Inflammatory macrophage treated with lipopolysaccharide for 4 hours (primary cell): ENCODE data around the gene ELFN1.

Experiments used
- DNase-seq: peaks from one replicate; pipeline ENCODE4 v3.0.0-alpha.2; 2020

ELFN1 gene

DNA sequence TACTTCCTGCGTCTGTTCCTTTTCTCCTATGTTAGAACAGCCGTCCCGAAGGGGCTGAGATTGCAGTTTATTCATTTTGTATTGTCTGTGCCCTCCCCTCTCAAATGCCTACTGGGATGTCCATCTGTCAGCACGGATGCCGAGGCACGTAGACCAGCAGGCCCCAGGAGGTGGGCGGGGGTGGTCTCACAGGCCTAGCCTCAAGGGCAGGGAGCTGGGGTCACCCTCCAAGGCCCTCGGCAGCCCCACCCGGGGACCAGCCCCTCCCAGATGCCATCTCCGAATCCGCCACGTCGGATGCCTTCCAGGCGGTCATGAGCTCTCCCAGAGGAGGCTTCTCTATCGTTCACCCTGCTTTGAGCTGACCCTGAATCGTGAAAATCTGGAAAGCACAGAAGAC, 59.7 kb downstream of the ELFN1 start:
- no peak for DNase-seq

DNA sequence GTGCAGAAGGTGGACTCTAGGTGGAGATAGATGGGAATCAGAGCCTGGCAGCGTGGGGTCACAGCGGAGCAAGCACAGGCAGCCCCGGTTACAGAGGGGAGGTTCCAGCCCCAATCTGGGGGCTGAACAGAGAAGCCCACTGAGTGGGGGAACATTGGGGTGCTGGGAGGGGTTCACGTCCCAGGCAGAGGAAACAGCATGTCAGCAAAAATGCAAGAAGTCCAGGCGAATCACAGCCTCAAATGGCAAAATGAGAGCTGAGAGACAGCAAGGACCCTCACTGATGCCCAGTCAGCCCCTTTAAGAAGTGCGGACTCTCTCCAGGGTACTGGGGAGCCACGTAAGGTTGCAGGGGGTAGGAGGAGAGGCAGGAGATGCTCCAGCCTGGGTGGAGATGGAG, 62.0 kb downstream of the ELFN1 start:
- DNase-seq: no peak

DNA sequence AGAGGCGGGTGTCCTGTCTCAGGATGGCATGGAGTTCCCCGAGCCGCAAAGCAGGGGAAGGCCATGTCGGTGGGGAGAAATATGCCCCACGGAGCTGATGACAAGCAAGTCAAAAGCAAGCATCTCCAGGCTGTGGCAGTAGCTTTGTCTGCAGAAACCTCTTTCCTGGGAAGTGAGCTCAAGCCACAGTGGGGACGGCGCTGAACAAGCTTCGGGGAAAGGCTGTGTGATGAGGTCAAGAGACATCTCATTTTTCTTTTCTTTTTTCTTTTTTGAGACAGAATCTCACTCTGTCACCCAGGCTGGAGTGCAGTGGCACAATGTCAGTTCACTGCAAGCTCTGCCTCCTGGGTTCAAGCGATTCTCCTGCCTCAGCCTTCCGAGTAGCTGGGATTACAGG, 62.6 kb downstream of the ELFN1 start:
- no peak for DNase-seq

DNA sequence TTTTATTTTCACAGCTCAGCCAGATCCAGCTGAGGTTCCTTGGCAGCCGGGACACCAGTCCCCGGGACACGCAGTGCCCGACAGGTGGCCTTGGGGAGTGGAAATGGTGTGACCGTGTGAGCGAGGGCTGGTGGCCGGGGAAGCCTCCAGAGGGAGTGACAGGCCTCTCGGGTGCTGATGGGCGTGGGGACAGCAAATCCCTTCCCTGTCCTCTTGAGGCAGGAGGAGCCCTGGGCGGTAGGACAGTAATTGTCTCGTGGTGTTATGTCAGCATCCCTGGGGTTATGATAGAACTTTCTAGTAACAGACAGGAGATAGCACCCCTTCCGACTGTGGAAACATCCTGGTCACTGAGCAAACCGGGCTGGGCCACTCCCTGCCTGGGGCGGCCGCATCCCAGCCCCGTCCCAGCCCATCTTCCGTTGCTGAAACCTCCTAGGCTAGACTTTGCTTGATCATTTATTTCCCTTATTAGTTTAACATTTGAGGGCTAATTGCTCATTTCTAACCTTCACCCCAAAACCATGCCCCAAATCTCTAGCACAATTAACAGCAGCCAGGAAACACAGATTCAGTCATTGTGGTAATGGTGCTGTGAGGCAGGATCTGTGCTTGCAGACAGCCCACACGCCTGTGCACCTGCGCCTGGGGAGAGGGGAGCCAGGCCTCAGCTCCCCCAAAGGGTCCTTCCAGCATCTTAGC, 63.3 kb downstream of the ELFN1 start:
- no peak for DNase-seq

DNA sequence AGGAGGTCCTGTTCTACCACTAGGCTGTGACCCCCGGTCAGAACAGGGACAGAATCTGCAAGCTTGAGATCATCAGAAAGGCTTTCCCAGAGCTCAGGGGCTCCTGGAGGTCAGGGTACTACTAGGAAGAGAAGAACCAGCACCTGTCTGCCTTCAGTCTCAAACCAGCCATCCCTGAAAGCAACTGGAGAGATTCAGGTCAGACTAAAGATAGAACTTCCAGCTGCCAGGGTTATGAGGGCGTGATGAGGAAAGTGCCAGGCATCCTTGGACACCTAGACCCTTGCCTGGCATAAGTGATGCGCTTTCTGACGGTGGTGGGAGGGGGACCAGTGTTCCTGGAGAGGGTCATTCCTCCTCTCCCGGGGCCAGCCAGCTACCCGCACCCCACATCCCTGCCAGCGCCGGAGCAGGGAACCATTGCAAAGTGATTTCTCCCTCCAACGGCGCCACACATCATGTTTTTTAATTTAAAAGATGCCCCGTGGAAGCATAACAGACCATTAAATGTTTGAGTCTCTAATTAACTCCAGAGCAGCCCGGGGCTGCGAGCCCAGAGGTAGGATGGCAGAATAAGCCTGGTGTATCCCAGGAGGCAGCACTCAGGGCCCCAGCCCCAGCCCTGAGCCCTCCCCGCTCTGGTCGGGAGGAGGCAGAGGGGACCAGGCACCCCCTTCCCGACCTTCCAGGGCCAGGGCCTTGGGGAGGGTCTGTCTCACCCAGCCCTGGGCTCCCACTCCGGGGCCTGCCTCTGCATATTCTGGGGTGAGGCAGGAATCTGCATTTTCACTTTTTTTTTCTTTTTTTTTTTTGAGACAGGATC, 64.0 kb downstream of the ELFN1 start:
- DNase-seq: no peak

DNA sequence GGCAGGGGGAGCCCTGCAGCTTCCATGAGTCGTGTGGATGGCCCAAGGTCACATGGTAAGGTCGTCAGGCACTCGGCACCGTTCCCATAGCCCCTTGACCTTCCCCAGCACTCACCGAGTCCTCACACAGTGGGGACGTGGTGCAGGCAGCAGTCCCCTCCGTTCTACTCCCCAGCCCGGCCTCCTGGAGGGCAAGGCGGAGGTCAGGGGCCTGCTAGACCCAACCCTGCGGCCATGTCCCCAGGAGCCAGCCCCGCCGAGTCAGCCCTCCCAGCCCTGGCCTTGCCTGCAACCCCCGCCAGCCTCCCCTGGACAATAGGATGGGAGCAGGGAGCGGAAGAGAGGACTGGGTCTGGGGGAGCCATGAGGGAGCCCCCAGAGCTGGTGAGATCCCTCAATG, 65.2 kb downstream of the ELFN1 start:
- DNase-seq: no peak

DNA sequence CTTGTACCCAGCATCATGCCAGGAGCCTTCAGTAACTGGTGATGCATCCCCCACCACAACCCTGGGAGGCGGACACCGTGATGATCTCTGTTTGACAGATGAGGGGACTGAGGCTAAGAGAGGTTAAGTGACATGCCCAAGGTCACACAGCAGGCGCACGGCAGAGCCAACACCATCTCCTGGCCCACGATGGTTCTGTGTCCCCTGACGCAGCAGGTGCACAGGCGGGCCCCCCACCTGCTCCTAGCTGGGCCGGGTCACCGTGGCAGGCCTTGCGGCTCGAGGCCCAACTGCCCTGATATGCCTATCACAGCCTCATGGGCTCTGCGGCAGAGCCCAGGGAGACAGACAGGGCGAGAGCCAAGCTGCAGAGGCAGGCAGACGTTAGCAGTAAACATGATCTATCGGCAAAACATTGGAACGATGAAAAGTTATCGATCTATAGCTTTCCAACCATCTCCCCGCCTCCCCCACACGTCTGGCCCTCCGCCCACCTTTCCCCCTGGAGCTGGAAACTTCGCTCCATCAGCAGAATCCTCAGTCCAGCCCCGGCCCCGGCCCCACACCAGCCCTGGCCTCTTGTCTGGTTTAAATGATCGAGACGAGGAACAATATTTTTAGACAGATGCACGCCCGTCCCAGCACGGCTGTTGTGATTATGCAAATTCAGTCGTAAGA, 65.9 kb downstream of the ELFN1 start:
- no peak for DNase-seq

DNA sequence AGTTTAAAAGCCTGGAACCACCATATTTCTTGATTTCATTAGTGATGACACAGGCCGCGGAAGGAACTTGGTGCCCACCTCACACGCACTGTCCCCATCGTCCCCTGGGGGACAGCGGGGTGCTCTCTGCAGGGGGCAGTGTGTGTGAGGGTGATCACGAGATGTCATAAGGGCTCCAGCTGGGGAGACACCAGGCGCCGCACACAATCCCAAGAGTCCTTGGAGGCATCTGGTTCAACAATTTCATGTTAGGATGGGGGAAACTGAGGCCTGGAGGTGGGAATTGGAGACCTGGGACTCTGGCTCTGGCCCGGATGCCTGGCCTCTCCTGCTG, 66.4 kb downstream of the ELFN1 start:
- no peak for DNase-seq

DNA sequence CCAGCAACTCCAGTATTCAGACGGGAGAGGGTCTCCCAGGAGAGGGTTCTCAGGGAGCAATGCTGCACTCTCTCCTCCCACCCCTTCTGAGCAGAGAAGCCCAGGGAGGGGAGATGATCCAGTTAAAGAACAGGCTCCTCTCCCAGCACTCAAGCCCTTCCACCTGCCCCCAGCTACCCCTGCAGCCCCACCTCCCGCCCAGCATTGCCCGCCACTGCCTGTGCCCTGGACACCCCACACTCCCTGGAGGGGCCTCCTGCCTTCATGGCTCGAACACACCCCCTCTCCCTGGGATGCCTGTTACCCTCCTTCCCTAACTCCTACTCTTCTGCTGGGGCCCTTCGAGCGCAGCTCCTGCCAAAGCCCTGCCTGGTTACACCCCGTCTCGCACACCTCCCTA, 66.8 kb downstream of the ELFN1 start:
- DNase-seq: no peak

DNA sequence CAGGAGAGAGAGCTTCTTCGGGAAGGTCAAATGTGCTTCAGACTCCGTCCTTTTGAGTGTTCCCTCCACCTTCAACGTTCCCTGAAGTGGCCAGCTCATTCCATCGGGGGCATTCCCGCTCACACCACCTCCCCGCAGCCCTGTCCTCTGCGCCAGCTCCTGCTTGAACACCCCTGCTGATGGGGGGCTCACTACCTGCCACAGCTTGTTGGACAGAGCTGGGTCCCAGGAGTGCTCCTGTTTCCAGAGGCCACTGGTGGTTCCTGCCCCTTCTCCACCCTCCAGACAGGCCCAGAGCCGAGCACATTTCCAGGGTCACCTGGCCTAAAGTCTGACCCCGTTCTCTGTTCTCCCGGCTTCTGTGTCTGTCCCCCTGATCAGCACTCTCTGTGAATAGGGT, 67.4 kb downstream of the ELFN1 start:
- no peak for DNase-seq

DNA sequence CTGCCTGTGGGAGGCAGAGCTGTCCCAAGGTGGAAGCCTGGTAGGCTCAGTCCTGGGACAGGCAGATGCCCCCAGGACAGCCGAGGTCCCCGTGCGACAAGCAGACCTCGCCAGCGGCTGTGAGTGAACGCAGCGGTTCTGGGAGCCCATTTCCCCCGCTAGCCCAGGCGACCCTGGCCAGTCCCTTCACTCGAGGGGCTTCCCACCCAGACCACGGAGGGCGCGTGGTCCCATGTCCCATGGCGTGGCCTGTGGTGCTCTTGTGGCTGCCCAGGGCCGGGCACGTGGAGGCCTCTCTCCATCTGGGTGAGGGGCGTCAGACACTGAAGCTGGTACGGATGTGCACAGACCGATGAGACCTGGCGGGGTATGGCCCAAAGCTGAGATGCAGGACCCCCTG, 67.9 kb downstream of the ELFN1 start:
- DNase-seq: no peak

DNA sequence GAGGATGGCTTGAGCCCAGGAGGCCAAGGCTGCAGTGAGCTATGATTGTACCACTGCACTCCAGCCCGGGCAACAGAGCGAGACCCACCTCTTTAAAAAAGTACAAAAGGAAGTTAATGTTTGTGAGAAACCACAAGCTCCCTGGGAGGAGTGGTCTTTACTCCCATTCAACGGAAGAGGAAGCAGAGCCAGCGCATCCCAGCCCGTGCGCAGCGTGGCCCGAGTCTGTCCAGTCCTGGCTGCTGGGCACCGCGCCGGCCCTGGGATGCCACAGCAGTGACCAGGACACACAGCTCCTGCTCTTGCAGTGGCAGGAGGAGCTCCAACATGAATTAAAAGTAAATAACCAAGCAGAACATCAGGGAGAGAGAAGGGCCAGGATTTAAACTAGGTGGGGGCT, 68.4 kb downstream of the ELFN1 start:
- DNase-seq: no peak

DNA sequence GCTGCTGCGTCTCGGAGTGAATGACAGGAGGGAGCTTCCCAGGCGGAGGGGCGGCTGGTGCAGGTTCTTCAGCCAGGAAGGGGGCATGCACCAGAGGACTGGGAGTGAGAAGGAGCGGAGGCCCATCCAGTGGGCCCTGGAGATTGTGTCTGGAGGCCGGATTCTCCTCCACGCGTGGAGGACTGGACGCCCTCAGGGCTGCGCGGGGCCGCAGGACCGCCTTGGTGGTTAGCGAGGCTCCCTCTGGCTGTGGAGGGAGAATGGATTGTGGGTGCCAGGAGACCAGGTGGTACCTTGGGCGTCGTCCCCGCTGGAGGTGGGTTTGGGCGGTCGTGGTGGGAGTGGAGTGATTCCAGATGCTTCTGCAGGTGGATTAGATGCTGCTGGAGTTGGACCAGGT, 68.9 kb downstream of the ELFN1 start:
- no peak for DNase-seq

DNA sequence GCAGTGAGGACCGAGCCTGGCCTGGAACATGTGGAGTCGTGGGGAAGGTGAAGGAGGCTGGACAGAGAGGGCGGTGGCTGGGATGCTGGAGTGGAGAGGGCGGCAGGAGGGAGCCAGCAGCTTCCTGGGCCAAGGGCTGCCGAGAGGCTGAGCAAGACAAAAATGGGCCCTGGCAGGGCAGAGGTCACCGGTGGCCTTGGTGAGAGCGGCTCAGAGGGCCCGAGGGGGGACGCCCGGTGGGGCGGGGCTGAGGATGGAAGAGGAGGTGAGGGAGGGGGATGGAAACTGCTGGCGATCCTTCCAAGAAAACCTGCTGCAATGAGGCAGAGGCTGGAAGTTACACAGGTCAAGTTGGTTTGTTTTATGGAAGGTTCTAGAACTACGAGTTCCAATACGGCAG, 69.5 kb downstream of the ELFN1 start:
- DNase-seq: no peak

DNA sequence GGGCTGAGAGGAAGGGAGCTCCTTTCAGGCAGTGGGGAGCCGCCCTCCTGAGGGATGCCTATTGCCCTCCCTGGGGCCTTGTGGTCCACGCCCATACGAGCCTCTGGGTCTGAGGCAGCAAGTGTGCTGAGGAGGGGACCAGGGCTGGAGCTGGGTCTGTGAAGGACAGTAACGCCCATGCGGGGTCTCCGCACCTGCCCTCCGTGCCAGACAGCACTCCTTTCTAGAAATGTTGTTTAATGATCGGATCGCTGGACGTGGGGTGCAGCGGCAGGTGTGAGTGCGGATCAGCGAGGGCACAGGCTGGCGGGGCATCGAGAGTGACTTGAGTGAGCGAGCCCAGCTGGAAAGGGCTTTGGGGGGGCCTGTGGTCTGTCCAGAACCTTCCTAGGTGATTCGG, 70.1 kb downstream of the ELFN1 start:
- no peak for DNase-seq

DNA sequence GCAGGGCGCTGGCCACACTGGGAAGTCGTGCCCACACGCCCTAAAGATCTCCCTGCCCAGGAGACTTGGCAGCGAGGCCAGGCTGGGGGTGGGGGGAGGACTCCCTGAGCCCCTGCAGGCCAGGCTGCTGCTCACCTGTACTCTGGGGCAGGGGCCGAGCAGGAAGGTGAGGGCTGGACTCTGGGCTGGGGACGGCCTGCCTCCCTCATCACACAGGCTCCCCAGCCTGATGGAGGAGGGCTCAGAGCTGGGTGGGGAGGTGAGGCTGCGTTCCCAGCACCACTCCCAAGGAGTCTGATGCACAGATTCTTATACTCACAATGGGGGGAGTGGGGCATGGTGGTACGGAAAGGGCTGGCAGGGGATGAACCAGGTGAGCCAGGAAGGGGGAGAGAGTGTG, 71.2 kb downstream of the ELFN1 start:
- DNase-seq: no peak

DNA sequence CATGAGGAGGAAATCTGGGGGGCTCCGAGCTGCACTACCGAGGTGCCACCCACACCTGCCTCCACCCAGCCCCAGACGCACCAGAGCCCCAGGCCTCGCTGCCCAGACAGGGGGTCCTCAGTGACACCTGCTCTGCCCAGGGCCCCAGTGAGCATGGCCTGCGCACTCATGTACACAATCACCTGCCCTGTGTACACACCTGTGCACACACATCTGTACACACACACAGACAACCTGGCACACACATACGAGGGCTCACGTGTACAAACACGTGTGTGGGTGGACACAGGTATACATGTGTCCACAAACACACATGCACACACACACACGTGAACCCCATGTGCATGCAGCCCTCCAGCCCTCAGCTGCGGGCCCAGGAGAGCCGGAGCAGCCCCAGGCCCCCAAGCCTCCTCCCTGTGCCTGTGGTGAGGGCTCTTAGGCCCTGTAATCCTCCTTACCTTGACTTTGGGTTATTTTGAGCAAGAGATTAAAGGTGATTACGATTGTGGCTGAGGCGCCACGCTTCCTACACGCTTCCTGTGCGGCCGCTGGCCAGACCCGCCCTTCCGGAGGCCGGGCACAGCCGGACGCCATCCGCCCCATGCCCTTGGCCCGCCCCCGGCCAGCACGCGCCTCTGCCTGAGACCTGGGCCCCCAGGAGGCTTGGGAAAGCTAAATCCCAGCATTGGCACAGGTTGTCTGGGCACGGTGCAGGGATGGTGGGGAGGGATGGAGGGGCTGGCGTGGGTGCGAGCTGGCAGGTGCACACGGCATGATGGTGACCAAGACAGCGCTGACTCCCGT, 71.9 kb downstream of the ELFN1 start:
- peak; percentile 37 for DNase-seq

DNA sequence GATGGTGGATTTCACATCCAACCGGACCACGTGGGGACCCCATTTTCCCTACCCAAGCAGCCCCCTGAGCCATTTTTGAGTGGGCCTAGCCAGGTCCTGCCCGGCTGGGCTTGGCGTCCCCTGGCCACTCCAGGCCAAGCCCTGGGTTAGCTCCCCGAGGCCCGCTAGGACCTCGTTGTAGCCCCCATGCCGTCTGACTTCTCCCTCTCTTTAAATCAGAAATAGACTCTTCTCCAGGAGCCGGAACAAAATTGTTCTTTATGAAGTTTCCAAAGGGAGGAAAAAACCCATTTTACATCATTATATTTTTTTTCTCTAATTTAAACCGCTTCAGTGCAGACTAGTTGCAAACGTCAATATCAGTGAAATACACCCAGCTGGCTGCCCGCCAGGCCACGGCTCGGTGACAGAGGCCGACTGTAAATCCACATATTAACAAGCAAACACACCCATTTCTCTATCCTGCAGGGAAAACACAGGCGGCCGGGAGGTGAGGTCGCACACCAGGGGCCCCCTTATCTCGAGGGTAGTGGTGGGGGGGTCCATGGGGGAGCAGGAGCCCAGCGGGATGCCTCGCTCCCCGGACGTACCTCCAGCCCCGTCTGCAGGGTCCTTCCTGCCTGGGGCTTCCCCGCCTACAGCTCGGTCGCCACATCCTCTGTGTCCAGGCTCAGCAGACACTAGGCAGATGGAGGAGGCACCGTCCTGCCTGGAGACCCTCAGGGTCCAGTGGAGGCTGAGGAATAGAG, 72.7 kb downstream of the ELFN1 start:
- DNase-seq: peak; percentile 16

DNA sequence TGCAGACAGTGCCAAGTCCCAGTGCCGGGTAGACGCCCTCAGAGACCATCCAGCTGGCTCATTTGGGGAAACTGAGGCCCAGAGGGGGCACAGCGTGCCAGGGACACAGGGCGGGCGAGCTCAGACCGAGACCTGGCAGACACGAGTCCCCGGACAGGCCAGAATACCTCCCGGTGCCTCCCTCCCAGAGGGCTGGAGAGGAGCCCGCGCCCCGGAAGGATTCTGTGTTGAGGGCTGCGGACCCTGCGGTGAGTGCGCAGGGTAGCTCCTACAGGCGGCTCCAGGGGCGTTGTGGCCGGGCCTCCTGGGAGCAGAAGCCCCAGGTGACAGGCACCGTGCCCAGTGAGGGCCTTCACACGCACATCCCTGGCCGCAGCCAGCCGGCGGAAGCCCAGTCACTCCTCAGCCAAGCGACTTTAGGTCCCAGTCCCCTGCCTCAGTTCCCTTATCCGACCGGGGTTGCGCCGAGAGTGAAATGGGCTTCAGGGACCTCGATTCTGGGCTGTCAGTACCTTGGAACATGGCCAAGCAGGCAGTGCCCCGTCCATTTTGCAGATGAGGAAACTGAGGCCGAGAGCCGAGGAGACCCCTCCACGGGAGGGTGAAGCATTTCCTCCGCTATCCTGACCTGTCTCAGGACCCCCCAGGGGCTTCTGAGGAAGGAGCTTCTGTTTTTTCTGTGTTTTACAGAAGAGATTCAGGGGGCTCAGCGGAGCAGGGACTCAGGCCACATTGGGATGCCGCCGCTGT, 73.6 kb downstream of the ELFN1 start:
- DNase-seq: no peak

DNA sequence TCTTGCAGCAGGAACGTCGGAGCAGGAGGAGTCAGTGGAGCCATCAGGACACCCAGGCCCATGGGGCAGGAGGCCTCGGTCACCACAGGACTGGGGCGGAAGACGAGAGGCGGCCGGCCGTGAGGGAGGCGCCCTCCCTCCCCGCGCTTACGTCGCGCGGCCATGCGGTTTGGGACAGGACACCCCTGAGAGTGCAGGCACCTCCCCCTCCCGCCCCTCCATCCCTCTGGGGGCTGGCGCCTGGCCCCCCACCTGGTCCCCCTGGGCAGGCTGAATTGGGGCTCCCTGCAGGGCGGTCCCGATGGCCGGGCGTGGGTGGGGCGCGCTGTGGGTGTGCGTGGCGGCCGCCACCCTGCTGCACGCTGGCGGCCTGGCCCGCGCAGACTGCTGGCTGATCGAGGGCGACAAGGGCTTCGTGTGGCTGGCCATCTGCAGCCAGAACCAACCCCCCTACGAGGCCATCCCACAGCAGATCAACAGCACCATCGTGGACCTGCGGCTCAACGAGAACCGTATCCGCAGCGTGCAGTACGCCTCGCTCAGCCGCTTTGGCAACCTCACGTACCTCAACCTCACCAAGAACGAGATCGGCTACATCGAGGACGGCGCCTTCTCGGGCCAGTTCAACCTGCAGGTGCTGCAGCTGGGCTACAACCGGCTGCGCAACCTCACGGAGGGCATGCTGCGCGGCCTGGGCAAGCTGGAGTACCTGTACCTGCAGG, 74.4 kb downstream of the ELFN1 start:
- no peak for DNase-seq

DNA sequence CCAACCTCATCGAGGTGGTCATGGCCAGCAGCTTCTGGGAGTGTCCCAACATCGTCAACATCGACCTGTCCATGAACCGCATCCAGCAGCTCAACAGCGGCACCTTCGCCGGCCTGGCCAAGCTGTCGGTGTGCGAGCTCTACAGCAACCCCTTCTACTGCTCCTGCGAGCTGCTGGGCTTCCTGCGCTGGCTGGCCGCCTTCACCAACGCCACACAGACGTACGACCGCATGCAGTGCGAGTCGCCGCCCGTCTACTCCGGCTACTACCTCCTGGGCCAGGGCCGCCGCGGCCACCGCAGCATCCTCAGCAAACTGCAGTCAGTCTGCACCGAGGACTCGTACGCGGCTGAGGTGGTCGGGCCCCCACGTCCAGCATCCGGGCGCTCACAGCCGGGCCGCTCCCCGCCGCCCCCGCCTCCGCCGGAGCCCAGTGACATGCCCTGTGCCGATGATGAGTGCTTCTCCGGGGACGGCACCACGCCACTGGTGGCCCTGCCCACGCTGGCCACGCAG, 75.0 kb downstream of the ELFN1 start:
- DNase-seq: no peak
